ENCODE data around the gene FAM174B.

FAM174B gene

GRCh38 chr15:92599394-92599970 is 56.1 kb downstream of the FAM174B start:
- DNase-seq, result no peak

DNA sequence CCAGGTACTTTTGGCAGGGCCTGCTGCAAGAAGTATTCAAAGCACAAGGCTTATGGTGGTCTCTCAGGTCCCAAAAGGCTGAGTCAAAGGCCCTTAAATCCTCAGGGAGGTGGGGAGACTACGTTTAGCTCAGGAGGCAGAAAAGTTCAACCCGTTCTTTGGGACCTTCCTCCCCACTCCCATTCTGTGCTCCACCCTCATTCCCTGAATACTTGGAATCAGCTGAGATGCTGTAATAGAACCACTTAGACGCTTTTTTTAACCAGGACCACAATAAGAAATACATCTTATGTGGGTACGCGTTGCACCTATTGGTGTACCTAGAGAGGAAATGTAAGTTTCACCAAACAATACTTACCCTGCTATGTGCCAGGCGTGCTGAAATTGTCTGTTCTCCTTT is 58.0 kb downstream of the FAM174B start:
- no peak for DNase-seq

DNA sequence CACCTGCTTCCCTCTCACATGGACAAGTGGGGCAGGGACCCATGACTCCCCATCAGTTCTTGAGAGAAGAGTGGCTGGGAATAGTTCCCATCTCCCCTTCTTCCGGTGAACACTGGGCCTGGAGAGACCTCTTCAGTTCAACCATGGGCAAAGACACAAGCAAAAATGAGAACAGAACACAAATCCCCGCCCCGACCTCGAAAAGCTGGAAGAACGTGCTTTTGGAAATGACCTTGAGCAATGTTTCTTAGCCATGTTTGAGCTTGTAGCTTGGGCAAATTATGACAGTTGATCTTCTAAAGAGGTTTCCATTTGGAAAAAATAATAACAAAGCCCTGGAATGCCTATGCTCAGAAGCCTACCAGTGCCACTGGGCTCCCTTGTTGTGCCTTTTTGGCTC is 59.0 kb downstream of the FAM174B start:
- DNase-seq, result no peak

GRCh38 chr15:92595506-92596381 is 59.8 kb downstream of the FAM174B start:
- no peak for DNase-seq

GRCh38 chr15:92591275-92591674 is 64.3 kb downstream of the FAM174B start:
- no peak for DNase-seq

GRCh38 chr15:92586966-92587365 is 68.6 kb downstream of the FAM174B start:
- no peak for DNase-seq

- DNase-seq, result no peak
These were observed 69.1 kb downstream of the FAM174B start for GRCh38 chr15:92586383-92586942.

DNA sequence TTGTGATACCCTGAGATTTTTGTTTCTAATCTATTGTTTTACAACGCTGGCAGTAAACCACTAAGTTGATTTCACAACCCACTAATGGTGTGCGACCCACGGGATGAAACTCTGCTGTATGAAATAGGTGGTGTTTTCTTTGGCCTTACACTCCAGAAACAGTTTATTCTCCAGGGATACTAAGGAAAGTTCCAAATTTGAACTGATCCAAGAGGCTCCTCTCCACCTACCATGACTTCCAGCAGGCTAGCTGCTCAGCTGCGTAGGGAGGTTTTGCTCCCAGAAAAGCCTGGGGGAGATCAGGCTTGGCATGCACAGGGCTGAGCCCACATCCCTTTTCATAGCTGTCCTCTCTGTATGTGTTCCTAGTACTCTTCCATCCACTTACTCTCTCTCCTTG is 71.5 kb downstream of the FAM174B start:
- DNase-seq, result no peak

GRCh38 chr15:92583096-92584034 is 72.2 kb downstream of the FAM174B start:
- DNase-seq, result no peak

- DNase-seq, result no peak
These were observed 73.4 kb downstream of the FAM174B start for GRCh38 chr15:92582206-92582605.

DNA sequence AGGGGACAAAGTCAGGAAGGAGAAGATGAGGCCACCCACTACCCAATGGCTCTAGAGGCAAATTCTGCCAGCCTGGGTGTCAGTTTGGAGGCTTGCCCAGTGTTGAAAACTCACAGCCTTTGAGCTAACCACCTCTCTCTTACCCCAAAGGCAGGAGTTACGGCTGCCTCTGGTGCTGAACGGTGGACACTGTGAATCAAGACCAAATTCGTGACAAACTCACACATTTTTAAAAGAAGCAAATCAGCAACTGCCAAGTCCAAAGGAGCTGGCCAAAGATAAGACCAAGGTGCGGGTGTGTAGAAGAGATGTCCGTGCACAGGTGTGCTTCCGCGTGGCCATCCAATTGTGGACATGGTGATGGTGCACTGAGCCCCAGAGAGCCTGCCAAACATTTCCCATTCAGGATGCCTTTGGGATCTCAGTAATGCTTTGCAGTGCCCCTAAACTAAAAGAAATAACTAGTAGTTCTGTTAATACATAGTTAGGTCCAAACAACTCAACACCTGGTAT is 74.6 kb downstream of the FAM174B start:
- no peak for DNase-seq

GRCh38 chr15:92580521-92580920 is 75.1 kb downstream of the FAM174B start:
- DNase-seq, result no peak

DNA sequence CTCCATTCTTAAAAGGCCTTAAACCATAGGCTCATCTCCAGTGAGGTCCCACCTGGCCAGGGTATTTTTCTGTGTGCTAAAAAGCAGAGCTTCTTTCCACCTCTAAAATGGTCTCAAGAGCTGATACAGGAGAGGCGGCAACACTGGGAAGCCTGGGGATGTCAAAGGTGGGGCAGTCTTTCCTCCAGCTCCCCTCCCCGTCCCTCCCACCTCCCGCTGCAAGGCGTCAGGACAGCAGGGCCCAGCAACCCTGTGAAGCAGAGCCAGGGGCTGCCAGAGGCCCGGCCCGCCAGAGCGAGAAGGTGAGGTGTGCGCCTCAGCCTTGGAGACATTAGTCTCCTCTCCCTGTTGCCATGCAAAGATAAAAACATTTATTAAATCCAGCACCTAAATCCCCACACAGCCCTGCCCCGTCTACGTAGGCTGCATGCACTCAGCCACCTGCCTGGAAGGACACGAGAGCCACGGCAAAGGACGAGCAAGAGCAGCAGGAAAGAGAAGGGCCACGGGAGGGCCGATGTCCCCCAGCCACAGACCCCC is 75.6 kb downstream of the FAM174B start:
- no peak for DNase-seq

GRCh38 chr15:92579486-92579885 is 76.1 kb downstream of the FAM174B start:
- no peak for DNase-seq

DNA sequence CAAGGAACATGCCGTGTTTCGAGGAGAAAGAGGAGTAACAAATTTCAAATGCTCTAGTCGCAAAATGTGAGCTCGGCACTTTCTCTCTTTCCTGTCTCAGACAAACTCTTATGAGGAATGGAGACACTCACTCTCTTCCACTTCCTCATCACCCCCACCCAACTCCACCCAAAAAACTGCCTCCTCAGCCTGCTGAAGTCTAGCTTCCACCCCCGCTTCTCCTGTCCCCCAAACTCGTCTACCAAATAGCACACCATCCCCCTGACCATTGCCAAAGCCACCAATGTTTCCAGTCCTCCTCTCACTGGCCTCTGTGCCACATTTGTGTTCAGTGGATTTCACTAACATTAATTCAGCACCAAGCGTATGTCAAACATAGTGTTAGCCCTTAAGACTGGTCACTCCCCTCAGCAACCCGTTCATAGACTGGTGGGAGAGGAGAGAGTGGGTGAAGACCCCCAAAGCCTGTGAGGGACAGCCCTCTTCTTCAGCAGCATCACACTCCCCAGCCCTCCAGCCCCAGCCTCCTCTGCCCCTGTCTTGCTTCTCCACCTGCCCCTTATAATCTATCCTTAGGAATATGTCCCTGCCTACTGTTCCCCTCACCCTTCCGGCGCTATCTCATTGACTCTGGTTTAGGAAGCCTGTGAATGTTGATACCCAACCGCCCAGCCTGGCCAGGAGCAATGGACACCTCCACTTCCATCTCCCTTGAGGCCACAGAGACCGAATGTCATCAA is 77.3 kb downstream of the FAM174B start:
- no peak for DNase-seq

GRCh38 chr15:92576597-92577200 is 78.9 kb downstream of the FAM174B start:
- DNase-seq, result no peak

DNA sequence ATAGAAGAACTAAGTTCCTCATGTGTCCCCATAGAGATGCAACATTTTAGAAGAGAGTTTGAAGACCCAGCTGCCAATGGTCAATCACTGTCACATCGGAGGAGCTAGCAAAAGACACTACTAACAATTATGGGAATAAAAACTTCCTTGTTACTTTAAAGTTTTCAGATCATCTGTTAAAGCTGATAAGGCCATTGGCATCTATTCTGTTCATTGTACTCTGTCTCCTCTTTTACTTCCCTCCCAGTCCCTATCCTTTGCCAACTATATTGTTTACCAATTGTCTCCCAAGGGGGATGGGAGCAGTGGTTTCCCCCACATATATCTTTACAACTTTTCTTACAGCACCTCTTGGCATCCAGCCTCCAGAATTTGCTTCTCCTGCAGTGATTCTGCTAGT is 81.0 kb downstream of the FAM174B start:
- DNase-seq, result no peak

DNA sequence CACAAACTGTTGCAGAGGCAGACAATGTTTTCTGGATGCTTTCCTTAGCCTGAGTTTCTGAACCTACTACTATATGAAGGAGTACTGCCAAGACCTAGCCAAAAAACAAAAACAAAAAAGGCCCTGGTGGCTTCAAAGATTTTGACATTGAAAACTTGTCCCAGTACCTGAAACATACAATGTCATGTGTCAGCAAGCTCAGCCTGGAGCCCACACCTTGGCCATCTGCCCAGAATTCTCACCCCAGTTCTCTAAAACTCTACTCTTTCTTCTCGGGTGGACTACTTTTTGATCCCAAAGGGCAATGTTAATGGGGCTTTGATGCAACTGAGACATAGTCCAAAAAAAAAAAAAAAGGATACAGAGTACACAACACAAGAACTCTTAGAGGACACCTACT is 81.4 kb downstream of the FAM174B start:
- DNase-seq, result no peak

DNA sequence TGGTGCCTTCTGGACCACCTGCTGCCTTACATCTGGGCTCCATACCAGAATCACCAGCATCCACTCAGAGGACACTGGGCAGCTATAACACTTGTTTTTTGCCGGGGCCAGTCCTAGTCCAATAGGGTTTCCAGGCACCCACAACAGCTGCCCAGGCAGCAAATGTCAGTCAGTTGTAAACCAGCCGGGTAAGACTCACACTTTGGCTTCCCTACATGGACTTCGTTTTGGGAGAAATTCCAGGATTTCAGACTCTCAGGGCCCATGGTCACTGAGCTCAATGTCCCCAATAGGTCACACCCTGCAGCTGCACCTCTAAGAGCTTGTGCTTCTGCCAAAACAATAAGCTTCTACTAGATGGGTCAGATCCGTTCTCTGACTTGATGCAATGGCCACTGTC is 83.8 kb downstream of the FAM174B start:
- no peak for DNase-seq

GRCh38 chr15:92570391-92570790 is 85.2 kb downstream of the FAM174B start:
- no peak for DNase-seq

DNA sequence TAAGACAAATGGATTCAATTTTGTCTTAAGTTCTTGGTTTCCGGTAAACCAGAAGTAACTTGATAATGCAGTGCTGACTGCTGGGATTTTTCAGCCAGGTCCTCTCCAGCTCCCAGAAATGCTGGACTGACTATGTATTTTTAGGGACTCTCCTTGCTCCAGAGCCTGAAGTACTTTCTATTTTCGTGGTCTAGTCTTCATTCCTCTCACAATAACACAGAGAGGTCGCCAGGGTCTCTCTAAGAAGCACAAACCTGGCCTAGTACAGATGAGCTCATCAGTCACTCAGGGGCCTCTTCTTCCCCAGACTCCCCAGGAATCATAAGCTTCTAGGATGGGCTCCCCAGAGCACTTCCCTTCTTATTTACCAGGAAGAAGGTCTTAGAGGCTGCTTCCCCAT is 85.8 kb downstream of the FAM174B start:
- no peak for DNase-seq
